PC-9 (cell line): ENCODE measurements around the gene GRIN2A.

Experiments
- CTCF ChIP-seq: fragments of 200-600 bp; sonication (generic); conservative IDR thresholded peaks from 2 replicates; pipeline ENCODE4 v1.6.1; 2017; ENCODE audit warnings: mixed run types, antibody characterized with exemption, mild to moderate bottlenecking, moderate library complexity
- EZH2 ChIP-seq: fragments of 200-600 bp; sonication (generic); IDR thresholded peaks from 2 replicates; pipeline ENCODE4 v1.8.0; 2017; ENCODE audit warnings: antibody characterized with exemption, low read depth

- TF ChIP-seq CTCF (no peak), EZH2 (no peak)
Observed at GRCh38 chr16:9921997-9922396, 260.2 kb downstream of the GRIN2A start.
